NCI-H69 (cell line): ENCODE measurements around the gene SHISAL1.

Experiments
- DNase-seq: peaks from one replicate; lab custom pipeline; 2025; lab: John Stamatoyannopoulos, UW

Gene SHISAL1

DNA sequence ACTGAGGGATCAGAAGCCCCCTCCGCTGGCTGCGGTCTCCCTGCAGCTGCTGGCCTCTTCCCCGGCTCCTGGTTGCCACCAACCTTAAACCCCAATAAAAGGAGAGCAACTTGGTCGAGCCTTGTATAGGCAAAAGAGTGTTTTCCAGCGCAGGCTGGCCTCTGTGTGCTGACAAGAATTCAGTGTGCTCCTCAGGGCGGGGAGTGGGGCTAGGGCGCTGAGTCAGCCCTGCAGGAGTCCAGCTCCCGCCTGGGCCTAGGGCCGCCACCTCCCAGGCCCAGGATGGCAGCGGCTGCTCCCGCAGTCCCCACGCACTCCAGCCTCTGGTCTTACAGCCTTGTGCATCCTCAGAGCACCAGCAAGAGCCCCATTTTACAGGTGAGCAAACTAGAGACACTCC is at the start of gene SHISAL1:
Gene SHISAL1, minus strand, starts transcription at position 186 of the 400 bp plus-strand sequence. CDS start 12,006 bp downstream, outside the sequence.
- DNase-seq: no peak

DNA sequence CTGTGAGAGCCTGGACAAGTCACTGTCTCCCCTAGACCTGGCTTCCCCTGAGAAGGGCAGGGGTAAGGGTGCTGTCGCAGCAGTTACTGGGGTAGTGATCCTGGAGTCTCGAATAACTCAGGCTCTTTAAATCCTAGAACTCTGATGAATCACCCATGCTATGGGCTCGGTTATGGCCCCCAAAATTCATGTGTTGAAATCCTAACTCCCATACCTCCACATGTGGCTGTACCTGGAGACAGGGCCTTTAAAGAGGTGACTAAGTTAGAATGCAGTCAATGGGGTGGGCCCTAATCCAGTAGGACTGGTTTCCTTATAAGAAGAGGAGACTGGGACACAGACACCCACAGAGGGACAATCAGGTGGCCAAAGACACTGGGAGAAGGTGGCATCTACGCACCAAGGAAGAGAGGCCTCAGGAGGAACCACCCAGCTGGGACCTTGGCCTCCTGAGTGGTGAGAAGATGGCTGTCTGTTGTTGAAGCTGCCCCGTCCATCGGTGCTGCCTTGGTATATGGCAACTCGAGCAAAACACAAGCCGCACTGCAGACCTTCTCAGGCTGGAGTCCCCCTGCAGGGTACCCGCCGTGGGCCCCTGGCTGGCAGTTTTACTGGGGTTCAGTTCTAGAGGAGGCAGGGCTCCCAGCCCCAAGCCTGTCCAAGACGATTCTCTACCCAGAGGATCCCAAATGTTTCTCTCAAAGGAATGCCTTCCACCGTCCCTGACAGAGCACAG is 48.8 kb upstream of the SHISAL1 start:
- DNase-seq: no peak

DNA sequence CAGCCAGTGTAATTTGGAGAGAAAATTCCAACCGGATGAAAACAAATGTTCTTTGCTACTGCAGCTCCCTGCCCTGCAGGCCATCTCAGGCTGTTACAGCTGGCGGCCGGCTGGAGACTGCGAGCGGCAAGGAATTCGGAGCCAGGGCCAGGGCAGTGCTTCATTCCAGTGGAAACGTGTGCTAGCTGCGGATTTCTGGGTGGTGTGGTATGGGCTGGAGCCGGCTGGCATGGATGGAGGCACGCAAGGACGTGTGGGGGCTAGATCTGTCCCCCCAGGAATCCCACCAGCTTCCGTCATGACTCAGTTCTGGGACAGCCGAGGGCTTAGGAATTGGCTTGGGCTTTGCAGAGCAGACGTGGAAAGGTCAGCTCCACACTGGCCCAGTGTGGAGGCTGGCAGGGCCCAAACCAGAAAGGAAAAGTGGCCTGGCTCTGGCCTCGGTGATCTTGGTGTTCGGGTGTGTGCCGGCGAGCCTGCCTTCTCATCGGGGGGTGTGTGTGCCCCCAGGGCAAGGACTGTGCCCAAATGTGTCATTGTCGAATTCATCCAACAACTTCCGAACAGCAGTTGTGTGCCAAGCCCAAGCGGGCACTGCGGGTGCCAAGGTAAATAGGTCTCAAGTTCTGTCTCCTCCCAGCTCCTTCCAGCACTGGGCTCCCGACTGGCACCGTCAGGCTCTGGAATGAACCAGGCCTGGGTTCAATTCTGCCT is 48.1 kb upstream of the SHISAL1 start:
- DNase-seq: peak; percentile 79

DNA sequence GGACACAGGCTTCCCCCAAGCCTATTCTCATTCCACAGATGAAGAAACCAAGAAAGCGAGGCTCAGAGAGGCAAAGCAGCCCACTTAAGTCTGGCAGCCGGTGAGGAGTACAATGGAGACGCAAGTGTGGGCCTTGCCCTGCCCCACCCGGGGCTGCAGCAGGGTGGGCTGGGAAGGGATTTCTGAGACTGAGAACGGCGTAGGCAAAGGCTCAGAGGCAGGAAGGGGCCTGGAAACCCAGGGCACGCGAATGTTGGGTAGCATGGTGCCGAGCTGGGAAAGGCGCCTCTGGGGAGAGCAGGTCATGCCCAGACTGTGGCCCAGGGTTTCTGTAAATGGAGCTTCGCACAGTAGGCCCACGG is 47.5 kb upstream of the SHISAL1 start:
- no peak for DNase-seq

DNA sequence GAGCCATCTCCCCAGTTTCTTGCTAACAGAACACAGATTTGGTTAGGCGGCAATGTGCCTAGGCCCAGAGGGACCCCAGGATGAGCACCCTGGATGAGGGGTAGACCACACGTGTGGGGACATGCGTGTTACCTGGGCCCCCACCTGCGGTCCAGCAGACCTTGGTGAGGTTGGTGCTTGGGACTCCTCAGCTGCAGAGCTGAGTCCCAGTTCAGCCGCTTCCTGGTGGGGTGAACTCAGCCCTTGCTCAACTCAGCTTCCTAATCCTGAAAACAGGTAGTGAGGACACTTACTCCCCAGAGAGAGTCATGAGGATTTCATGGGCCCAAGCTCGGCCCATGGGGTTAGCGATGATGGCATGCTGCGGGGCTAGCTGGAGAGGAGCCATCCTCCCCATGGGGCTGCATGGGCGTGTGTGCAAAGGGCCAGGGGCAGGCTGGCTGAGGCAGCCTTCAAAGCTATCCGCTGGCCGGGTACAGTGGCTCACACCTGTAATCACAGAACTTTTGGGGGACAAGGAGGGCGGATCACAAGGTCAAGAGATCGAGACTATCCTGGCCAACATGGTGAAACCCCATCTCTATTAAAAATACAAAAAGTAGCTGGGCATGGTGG is 46.9 kb upstream of the SHISAL1 start:
- no peak for DNase-seq

DNA sequence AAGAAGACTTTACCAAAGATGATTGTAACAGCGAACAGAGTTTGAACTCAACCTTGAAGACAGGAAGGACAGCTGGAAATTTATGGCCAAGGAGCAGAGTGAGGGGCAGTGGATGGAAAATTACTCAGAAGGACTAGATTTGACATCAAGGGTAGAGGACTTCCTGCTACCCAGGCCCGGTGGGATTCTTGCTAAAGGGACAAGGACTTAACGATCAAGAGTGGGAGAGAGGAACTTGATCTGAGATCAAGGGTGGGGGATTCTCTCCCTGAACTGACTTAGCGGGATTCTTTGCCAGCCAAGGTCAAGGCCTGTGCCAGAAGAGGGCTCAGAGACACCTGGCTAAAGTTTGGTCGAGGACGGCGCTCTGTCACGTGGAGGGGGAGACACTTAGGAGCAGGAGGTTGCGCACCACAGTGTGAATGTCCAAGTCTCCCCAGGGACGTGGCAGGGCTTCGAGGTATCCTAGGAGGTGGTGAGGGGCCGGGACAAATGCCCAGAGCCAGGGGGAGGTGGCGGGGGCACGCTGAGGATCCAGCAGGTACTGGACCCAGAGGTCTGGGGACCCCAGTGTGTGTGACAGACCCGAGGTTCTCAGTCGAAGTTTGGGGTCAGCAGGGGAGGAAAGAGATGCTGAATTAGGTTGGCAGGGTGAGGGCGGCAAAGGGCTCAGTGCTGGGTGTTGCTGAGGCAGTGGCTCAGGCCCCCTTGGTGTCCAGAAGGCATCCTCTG is 46.1 kb upstream of the SHISAL1 start:
- DNase-seq: no peak

DNA sequence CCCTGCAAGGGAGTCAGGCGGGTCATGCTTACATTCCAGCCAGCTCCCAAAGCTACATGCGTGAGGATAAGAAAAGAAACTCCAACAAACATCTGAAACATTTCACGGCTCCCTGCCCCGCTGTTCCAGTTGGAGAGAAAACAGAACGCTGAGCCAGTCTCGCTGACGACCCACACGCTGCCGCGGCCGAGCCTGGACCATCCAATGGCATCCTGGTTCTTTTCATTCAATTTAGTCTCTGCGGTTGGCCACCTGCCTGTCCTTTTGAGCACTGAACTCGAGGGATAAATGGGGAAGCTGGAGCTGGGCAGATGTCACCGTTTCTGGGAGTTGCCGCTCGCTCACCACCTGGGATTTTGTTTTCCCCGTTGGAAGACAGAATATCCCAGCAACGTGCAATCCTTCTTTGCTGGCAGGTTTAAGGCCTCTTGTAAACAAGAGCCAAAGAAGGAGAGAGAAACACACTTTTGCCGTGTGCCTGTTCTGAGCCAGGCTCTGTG is 45.3 kb upstream of the SHISAL1 start:
- DNase-seq: no peak

DNA sequence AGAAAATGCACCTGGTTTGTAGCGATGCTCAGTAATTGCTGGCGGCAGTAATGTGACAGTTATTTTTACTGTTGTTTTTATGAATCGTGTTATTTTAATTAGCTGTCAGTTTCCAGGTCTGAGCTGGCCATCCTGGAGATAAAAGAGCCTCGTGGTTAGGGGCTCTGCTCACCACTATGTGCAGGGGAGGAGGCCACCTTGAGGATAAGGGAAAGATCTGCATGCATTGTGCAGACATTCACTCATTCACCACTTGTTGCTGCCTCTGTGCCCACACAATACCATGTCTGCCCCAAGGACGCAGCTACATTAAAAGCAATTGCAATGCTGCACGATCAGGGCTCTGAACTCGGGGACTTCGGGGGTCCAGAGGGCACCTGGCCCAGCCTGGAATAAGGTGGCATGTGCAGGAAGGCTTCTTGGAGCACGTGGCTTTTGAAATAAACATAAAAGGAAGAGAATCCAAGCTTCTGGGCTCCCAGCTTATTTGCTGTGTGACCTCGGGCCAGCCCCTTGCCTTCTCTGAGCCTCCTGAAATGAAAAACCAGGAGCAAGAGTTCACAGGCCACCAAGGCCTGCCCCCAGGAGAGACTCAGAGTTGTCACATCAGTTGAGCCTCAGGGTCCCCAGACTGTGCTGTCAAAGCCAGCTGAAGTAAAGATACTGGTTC is 44.7 kb upstream of the SHISAL1 start:
- peak; percentile 23 for DNase-seq

DNA sequence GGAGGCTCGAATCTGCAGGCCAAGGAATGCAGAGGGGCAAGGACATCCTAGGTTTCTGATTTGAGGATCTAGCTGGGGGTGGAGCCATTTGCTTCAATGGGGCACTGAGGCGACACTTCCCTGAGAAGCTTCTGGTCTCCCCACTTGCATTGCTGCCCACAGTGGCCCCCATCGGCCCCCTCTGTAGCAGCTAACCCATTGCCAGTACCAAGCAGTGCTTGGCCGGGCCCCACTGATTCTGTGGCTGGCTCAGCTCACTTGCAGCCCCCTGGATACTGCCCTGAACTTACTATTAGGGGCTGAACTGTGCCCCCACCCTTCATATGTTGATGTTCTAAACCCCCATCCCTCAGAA is 42.9 kb upstream of the SHISAL1 start:
- no peak for DNase-seq

DNA sequence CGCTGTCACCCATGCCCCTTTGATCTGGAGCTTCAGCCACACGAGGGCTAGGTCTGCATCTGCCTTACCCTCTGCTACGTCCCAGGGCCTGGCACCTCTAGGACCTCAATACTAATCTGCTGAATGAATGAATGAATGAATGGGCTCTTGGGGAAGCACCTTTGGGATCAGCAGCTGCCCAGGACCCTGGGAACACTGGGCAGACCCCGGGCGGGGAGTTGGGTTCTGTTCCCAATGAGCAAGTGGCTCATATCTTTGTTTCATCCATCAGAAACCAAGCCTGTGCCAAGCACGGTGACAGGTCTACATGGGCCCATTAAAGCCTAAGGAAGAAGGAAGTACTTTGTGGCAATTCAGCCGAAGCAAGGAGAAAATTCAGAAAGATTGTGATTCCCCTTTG is 41.5 kb upstream of the SHISAL1 start:
- DNase-seq: no peak

DNA sequence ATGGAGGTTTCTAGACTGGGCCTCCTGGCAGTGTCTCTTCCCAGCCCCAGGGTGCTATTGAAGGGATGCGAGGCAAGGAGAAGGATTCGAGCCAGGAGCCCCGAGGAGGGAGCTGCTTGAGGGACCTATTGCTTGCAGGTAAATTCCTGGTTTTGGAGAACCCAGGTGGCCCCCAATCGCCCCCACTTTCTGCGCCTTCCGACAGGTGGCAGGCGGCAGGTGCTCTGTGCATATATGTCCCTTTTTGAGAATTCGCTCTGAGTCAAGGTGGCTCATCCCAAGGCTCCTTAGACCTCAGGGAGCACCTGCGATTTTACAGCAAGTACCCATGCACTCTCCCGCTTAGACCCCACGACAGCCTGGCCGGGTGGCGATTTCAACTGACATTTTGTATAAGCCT is 40.3 kb upstream of the SHISAL1 start:
- DNase-seq: no peak

DNA sequence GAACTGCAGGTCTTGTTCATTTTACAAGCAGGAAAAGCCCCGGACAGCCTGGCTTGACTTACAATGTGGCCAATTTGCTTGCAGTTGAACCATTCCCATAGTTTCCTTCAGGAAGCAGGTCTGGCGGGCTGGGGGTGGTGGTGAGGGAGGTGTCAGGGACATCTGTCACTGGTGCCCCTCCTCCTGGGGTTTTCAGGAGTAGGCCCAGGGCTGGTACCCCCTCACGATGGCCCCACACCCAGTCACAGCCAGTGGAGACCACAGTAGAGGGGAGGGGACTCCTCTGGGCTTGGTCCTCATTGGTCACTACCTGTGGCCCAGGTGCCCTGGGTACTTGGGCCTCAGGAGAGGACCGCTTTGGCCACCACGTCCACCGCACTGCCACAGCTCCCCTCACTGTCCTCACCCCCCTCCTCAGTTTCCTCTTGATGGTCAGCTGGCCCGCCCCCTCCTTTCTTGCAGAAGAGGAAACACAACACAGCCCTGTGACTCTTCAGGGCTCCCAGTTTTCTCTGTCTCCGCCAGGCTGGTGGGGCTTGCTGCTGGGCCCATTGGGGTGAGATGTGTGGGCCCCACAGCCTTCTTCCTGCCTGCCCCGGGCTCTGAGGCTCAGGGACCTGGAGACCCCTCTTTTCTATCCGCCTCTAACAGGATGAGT is 39.8 kb upstream of the SHISAL1 start:
- DNase-seq: no peak

DNA sequence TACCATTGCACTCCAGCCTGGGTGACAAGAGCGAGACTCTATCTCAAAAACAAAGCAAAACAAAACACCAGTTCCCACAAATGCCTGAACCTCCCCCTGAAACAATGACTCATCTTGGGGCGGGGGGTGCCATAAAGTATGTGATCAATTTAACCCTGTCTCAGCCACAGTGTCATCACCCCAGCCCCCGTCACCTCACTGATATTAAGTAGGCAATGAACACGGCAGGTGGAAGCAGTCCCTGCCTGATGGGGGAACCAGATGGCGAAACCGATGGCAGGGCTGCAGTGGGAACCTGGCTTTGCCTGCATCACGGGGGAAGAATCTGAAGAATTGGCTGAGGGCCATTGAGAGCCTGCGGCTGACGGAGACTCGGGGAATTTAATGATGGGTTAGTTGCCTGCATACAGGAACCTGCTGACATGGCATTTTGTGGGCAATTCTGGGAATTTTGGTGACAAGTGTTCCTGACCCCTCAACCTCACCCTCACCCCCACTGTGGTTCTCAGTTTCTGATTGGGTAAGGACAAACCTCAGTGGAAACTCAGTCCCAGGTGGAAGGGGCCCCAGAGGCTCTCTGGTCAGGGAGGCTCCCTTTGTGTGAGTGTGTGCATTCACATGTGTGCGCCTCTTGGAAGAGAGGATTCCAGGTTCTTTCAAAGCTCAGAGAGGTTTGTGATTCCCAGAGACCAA is 39.1 kb upstream of the SHISAL1 start:
- DNase-seq: peak; percentile 89

DNA sequence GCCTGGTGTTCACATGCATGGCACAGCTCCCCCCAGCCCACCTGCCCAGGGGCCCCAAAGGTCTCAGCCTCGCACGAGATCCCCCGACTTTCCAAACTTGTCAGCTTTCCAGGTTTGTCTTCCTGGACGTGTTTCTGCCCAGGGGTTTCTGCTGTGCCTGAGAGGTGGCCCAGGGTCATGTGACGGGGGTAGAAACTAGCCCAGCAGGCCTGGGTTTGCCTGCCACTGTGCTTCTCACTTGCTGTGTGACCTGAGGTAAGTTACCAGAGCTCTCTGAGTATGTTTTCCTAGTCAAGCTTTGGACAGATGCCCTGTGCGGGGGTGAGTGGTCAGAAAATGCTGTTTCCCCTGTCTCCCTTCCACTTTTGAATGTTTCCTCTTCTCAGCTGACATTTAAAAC is 38.3 kb upstream of the SHISAL1 start:
- DNase-seq: no peak

DNA sequence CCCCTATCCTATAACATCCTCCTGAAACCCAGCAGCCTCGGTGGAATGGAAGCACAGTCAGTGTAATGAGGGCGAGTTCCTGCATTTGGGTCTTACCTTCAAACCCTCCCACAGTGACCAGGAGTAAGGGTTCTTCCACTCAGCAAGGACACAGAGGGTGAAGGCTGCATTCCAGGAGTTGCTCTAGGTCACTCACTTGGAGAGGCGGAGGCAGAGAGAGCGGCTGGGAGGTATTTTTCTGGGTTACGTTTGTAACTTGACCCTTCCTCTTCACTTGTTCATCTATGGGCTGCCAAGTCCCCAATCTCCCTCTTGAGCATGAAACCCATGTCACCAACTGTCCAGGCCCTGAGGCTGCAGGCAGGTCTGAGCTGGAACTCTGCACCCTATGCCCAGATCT is 36.8 kb upstream of the SHISAL1 start:
- DNase-seq: no peak

DNA sequence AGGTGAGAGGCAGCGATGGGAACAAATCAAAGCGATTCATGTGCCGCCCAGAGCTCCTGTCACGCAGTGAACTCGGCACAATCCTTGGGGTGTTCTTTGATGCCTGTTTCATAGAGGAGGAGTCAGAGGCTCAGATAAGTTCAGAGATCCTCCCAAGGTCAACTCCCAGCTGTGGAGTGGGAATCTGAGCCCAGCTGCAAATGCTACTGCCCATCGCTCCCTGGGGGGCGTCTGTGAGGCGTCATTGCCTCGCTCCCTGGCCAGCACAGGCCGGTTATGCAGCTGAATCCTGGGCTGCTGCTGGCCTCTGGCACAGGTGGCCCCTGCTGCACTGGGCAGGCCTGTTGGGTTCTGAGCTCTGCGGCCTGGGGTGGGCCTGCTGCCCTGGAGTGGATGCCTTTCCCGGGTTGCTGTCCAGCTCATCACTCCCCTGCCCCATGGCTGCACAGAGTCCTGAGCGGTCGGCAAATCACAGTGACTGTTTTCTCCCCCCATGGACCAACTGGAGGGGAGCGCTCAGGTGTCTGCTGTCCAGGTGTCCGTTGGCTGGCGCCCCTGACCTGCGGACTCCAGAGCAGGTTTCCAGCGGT is 36.3 kb upstream of the SHISAL1 start:
- no peak for DNase-seq

DNA sequence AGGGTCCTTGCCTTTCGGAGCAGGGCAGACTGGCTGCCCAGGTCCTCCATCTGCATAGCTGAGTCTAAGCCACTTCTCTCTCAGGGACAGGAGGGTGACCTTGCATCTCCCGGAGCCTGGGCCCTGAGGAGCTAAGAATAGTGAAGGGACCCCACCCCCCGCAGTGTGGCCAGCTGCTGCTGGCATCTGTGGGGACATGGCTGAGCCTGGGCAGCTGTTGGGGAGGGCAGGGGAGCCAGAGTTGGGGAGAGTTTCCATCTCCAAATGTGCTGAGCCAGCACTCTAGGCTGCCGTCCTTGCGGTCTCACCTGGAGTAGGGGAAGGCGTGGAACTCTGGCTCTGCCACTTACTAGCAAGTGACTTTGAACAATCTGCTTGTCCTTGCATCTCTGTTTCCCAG is 34.8 kb upstream of the SHISAL1 start:
- DNase-seq: no peak

DNA sequence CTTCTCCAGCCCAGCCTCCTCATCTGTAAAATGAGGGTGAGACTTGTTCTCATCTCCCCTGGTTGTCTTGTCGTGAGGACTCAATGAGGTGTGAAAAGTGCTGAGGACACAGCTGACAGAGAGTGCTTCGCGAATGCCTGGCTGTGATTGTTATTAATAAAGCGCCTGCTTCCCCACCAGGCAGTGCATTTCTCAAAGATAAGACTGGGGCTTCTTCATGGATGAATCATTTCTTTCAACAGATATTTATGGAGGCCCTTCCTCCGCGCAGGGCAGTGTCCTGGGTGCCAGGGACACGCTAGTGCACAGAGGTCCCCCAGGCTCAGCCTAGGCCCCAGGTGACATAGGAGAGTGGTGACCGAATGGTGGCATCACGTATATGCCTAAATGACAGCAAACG is 34.3 kb upstream of the SHISAL1 start:
- no peak for DNase-seq

DNA sequence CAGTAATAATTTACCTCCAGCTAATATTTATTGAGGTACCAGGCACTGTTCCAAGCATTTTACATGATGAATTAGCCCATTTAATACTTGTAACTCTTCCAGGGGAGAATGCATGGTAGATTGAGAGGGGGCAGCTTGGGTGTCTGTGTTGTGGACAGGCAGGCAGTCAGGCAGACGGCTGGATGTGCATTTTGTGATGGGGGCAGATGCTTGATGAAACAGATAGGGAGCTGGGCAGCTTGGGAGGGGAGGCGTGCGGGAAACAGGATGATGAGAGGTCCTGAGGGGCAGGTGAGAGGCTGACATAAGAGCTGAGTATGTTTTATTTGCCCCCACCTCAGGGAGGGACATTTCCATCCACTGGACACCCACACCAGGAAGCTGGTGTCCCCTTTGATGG is 33.1 kb upstream of the SHISAL1 start:
- DNase-seq: no peak

DNA sequence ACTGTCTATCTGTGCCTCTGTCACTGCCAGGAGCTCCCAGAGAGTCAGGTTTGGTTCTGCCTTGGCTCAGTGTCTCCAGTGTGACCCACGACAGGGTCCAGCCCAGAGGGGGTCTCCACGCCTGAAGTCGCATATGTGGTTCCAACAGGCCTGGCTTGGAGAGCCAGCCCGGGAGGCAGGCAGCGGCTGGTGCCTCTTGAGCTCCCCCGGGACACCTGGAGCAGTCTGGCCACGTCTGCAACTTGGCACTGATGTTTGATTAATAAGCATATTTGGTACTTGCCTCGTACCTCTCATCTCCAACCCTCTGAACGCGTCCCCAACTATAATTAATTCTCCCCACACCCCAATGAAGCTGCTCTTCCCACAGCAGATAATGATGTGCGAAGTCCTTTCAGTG is 31.7 kb upstream of the SHISAL1 start:
- DNase-seq: peak; percentile 30
